Right renal cortex interstitium (tissue), 3 donors: ENCODE results near the gene ECSIT. TPM values are rescaled to one million over a fixed set of nuclear protein-coding genes. Genes with fewer than 3 reads are reported as not detected.

Experiments
- DNase-seq, 3 donors: peaks; one replicate each; pipeline ENCODE4 v3.0.0-alpha.2; 2013; ENCODE audit warnings: low read depth in 3 of 3, low spot score in 2 of 3
- polyA plus RNA-seq, 3 donors: library from polyadenylated mRNA; unstranded; fragments of 120-200 nt; gene quantifications; one replicate each; pipeline ENCODE4 v1.2.1, GENCODE V29; 2013; ENCODE audit not compliant: insufficient read length in 3 of 3

The ECSIT gene
- polyA plus RNA-seq, 3 donors = 36.5 to 40.4 (median 38.8) TPM

DNA sequence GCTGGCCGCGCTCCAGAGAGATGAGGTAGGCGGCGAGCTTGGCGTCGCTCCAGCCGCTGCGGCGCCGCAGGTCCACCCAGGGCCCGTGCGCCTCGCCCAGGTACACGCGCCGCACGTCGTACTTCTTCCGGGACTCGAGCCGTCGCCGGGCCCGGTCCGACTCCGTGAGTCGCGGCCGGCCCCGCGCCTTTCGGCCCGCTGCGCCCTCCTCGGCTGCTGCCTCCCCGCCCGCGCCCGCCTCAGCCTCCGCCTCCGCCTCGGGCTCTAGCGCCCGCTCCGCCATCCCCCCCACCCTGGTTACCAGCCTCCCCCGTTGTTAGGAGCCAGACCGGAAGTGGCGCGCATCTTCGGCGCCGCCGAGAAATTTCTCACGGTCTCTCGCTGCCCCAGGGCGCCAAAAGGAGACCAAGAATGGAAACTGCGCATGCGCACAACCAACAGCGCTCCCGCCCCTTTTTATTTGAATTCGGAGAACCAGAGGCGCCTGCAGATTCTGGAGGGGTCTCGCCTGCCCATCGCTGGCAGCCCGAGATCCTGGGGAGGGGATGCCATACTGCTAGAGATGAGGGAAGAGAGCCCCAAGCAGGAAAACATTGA lies 23.3 kb downstream of the ECSIT start, which contains the start of gene ZNF653:
Gene ZNF653 (minus strand): TSS at position 336 of the 597 bp plus-strand sequence. CDS start 53 bp downstream, at position 283.
- DNase-seq = peak; percentile 91 to 94 (median 93)

DNA sequence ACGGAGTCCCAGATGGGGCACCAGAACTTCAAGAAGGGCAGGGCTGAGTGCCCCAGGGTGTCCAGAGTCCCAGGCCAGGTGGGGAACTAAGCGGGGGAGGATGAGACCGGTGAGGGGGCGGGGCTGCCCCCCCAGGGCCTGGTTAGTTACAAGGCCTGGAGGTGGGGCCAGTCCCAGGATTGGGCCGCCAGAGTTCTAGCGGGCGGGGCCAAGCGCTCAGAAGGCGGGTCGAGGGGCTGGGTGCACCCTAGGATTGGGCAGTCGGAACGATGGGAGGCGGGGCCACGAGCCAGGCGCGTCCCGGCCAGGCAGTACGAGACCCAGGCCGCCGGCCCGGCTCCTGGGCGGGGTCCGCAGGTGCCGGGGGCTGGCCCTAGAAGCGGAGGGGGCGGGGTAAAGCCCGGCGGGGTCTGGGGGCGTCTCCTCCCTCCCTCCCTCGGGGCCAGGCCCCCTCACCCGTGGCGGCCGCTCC lies 23.9 kb downstream of the ECSIT start:
- peak; percentile 73 to 88 (median 85) for DNase-seq

DNA sequence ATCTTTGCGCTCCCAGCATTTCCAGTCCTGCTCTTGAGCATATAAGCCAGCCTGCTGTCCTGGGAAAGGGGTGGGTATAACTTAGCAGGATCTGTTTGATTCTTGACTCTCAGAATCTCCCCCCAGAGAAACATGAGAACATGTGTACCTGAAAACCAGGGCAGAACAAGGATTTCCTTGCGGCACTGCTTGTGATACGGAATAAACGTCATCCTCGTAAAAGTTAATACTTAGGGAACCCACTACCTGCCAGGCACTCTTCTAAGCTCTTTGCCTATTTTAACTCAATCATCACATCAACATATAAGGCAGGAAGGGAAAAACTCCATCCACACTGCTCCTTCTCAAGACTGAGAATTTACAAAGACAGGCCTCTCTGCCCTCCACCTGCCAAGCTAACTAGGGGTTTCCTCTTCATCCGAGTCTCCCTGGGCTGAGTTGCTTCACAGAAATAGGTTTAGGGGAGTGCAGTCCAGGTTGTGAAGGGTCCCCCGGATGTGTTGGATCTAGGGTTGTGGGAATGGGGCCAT lies 24.4 kb downstream of the ECSIT start:
- no peak for DNase-seq

DNA sequence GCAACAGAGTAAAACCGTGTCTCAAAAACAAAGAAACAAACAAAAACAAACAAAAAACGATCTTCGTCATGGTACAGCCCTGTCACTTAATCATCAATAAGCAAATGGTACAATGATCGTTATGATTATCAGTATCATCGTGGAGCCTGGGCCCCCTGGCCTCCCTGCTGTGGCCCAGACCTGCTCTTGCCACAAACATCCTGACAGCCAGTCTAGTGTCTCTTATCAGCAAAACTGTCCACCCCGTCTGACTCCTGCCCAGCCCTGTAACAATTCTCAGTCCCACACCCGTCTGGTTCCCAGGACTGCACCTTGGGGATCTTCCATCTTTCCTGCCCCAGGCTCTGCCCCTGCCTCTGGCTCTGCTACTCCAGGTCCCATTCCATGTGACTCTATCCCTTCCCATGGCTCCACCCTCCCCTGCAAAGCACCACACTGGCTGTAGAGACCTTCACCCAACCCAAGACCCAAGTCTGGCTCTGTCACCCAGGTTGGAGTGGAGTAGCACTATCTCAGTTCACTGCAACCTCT lies 29.0 kb downstream of the ECSIT start:
- no peak for DNase-seq

DNA sequence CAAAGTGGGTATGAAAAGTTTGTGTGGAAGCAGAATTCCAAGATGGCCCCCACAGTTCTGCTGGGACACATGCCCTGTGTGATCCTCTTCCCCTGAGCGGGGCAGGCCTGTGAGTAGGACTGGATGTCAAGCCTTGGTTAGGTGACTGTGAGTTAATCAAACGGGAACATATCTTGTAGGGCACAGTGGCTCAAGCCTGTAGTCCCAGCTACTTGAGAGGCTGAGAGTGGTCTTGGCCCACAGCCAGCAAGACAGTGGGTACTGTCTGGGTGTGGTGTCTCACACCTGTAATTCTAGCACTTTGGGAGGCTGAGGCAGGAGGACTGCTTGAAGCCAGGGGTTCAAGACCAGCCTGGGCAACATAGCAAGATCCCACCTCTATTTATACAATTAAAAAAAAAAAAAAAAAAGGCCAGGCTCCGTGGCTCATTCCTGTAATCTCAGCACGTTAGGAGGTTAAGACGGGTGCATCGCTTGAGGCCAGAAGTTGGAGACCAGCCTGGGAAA lies 29.7 kb downstream of the ECSIT start:
- no peak for DNase-seq

DNA sequence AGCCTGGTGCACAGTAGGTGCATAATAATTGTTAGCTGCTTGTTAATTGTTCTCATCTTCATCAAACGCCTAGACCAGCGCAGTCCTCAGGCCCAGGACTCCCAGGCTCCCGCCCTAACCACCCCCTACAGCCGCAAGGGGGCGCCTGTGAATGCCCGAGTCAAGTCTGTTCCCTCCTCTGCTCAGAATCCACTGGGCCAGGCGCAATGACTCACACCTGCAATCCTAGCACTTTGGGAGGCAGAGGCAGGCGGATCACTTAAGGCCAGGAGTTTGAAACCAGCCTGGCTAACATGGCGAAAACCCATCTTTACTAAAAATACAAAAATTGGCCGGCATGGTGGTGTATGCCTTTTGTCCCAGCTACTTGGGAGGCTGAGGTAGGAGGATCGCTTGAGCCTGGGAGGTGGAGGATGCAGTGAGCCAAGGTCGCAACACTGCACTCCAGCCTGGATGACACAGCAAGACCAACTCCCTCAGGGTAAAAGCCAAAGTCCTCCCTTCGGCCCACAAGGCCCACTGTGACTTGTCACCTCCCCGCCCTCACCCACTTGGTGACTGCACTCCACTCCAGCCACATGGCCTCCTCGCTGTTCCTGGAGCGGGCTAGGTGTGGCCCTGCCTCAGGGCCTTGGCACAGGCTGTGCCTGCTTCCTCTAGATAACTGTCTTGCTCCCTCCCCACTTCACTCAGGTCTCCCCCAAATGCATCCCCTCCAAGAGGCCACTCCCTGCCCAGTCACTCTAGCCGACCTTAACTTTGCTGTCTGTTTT lies 32.4 kb downstream of the ECSIT start:
- no peak for DNase-seq

DNA sequence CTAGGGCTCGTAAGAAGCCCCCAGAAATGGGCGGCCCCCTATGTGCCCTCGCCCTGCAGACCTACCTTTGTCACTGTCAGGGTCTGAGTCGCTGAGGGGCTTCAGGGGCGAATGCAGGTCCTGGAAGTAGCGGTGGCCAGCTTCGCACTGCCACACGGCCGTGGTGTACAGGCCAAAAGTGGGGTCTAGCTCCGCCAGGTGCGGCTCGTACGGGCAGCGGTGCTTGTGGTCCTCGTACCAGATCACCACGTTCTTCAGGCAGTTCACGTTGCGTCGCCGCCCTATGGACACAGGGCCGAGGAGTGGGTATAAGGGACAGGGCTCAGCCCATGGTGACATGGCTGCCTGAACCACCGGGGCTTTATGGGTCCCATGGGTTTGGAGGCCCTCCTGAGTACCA lies 33.0 kb downstream of the ECSIT start:
- no peak for DNase-seq

DNA sequence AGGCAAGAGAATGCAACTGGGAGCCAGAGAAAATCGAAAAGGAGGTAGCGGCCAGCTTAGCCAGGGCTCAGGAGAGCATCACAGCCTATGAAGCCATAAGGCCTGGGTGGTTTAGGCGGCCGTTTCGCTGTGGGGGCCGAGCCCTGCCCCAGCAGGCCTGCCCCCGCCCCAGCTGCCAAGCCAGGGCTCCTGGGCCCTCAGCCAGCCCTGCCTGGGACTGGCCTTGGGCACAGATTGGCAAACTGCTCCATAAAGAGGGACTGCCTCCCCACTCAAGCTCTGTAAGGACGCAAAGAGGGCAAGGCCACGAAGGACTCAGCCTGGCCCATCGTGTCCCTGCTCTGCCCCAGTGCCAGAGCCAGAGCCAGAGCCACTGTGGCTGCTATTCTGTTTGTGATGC lies 33.5 kb downstream of the ECSIT start:
- no peak for DNase-seq

DNA sequence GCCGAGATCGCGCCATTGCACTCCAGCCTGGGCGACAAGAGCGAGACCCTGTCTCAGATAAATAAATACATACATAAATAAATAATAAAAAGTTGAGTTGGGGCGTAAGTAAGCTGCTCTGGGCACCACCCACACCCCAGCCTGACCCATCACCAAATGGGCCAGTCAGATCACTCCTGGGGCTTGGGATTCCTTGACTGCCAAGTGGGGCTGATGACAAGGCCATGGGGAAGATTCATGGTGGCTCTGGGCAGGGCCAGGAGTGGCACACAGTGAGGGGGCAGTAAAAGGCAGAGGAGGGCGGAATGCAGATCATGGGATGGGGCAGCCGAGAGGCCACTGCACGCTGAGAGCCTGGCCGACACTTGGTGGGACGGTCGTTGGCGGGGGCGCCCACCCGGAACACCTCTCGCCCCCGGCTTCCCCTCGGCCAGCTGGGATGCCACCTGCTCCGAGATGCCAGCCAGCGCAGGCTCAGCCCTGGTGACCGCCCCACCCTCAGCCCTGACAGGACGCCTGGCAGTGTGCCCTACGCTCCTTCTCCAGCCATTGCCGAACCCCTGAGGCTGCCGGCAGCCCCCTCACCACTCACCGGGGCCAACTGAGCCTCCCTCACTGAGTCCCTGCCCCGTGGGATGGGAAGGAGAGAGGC lies 34.2 kb downstream of the ECSIT start:
- no peak for DNase-seq

DNA sequence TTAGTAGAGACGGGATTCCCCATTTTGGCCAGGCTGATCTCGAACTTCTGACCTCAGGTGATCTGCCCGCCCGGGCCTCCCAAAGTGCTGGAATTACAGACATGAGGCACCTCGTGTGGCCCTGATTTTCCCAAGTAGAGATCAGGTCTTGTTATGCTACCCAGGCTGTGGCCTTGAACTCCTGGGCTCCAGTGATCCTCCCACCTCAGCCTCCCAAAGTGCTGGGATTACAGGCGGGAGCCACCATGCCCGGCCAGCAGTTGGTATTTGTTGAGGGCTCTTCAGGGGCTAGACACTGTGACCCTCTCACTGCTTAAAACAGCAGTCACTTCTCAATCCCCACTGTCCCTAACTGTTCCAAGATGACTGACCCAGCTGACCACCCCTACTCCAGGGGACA lies 39.6 kb downstream of the ECSIT start:
- no peak for DNase-seq

DNA sequence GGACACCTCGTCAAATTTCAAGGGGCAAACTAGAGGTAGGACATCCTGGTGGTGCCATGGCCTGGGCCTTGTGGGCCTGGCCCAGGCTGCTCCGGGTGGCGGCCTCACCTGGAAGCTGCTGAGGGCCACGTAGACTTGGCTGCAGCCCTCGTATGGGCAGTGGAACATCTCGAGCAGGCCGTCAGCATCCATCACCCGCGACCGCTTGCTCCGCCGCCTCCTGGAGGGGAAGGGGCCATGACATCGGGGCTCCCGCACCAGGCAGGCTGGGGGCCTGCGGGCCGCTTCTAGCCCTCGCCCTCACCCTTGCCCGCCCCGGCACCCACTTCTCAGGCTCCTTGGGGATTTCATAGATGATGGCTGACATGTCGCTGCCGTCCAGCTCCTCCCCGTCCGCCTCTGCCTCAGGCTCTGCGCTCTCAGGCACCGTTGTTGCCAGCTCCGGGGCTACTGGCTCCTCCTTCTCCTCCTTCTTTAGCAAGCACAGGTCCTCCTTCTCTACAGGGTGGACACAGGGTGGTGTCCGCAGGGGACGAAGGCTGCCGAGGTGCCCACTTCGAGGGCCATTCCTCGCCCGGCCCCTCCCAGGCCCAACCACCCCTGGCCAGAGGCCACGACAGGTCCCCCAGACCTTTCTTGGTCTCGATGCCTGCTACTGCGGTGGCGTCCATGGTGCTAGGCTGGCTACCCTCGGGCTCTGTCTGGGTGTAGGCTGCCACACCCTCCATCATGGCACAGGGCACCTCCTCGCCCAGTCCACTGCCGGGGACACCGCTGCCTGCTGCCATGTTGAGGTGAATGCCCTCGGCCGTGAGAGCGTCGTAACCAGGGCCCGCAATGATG lies 42.1 kb downstream of the ECSIT start:
- no peak for DNase-seq

DNA sequence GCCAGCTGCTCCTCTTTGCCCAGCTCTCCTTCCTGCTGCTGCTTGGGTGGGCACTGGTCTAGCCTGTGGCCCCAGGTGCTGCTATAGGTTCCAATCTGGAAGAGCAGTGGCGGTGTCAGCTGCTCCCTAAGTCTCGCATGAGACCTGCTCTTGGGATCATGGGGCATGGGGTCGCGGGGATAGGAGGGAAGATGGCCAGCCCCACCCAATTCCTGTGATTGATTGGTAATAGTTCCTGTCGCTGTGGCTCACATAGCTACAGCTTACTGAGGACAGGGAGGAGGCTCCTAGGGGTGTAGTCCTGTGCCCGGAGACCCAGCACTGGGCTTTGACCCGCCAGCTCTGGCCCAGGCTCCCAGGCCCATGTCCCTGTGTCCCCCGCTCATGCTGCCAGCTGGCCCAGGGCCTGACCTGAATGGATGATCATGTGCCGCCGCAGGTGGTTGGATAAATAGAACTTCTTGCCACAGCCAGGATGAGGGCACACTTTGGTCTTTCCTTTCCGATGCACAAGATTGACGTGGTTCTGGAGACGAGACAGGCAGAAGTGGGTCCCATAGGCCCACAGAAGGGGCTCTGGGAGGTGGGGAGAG lies 43.6 kb downstream of the ECSIT start:
- no peak for DNase-seq

DNA sequence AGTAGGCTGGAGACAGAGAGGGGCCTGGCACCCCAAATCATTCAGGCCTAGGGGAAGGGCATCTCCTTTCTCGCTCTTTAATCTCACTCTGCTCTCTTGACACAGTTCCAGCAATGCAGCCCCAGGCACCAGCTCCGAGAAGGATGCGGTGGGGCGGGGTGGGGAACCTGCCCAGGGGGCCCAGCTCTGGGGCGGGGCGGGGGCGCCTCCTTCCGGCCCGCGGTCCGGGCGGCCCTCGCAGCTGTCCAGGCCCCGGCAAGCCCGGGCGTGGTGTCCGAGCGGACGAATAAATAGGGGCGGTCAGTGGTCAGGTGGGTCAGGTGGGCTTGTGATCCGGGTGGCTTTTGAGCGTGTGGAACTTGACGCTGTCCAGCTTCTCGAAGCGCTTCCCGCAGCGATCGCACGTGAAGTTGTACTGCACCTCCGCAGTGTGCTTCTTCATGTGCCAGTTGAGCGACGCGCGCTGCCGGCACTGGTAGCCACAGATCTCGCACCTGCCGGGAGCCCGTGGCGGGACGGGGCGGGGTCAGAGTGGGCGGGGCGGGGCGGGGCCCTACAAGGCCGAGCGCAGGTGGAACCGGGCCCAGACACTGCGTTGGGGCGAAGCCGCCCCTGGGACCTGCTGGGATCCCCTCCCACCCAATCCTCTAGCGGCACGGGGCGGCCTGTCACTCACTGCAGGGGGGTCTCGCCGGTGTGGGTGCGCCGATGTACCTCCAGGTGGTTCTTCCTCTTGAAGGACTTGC lies 45.4 kb downstream of the ECSIT start:
- no peak for DNase-seq

DNA sequence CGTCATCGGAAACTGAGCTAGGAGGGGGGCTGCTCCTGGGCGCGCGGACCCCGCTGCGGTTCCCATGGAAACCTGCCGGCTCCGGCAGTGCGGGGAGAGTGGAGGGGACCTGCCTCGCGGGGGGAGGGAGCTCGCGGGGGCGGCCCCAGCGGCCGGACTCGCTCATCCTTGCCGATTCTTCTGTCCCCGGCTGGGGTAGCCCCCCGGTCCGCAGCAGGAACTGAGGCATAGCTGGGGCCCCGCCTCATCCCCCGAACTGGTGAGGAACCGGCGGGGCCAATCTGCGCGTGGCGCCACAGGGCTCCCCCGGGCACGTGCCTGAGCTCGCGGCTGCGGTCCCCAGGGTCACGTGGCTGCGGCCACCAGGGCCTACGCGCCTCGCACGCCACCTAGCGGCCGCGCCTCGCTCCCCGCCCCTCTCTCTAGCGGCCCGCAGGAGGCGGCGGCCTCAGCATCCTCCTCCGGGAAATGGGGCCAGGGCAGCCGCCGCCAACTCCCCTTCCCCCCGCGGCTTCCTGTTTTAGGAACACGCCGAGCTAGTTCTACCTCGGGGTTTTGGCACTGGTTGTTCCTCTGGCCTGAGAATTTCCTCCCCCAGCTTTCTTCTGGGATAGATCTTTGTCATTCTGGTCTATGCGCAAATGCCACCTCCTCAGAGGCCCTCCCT lies 46.4 kb downstream of the ECSIT start:
- peak in 1 of 3 donors; percentile 23 for DNase-seq

DNA sequence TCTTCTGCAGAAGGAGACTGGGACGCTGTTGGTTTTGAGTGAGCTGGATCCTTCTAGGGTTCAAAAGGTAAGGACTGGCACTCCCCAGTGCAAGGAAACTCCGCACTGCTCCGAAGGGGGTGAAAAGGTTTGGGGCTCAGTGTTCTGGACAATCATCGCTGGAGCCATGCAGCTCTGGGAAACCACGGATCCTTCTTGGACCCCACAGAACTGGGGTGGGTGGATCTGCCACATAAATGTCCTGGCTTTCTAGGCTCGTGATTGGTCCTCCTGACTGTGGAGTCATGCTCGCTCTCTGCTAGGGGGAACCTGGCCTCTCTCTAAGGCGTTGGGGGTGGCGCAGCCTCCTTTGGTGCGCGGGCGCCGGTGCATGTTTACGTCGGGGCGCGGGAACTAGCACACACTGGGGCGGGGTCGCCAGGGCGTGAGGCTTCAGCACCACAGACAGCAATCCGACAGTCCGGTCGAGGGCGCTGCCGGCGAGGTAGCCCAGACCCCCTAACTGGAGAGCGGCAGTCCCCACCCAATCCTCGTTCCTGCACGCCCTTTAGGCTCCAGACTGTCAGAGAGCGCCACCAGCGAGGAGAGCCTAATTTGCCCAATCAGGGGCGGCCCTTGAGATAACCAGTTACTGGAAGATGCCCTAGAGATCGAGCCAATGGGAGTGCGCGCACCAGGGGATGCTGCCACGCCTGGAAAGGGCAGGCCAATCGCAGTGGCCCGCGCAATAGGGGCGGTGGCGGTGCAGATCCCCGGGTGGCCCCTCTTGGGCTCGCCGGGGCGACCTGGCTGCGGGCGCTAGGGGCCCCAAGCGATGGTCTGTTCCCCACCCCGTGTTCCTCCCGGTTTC lies 47.2 kb downstream of the ECSIT start:
- DNase-seq = no peak

DNA sequence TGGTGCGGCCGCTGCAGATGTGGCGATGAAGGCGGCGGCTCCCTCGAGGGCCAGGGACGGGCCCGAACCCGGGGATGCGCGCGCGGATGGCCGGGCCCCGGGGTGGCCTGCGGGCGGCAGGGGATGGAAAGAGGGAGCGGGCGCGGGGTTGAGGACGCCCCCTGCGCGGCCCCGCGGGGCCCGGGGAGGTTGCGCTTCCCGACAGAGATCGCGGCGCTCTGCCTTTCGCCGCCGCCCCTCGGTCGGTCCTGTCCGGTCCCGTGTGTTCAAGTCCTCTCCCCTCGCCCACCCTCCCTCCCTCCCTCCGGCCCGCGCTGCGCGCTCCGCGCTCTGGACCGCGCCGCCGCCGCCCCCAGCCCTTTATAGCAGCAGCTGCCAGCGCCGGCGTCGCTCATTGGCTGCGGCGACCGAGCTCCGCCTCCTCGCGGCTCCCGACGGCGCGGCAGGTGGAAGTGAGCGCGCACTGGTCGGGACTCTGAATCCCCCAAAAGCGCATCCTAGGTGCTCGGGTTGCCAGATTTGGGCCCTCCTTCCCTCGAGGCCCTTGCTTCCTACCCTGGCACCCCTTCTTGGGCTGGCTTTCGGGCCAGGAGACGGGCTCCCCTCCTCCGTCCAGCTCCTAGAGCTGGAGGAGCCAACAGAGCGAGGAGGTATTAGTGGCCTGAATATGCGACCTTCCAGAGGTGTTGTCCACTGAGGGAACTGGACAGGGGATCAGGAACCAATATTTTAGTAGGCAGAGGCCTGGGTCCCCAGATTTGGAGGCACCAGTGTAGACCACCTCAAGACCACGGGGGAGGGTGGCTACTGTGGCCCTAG lies 48.0 kb downstream of the ECSIT start, which contains the start of gene ELAVL3:
Gene ELAVL3 (minus strand): TSS at position 332 of the 819 bp plus-strand sequence. CDS start 438 bp downstream, outside the sequence.
- no peak for DNase-seq
